Right lobe of liver (tissue), 6 donors: ENCODE results near the gene AKNA. TPM values are rescaled to one million over a fixed set of nuclear protein-coding genes. Genes with fewer than 3 reads are reported as not detected.

ENCODE experiments used
- ATAC-seq, 4 donors: fragments of 200-7000 bp; cut with Tn5 transposase; one replicate each; pipeline ENCODE4 v1.9.1; 2020; ENCODE audit warnings: mild to moderate bottlenecking in 4 of 4, moderate library complexity in 4 of 4
- DNase-seq, 3 donors: peaks; one replicate each; pipeline ENCODE4 v3.0.0-alpha.2; 2020
- H3K27ac ChIP-seq, 3 donors: fragments of 200-600 bp; one replicate each; pipeline ENCODE4 v1.8.0; 2022
- H3K27me3 ChIP-seq, 2 donors: fragments of 200-600 bp; one replicate each; pipeline ENCODE4 v1.8.0; 2022
- H3K36me3 ChIP-seq, 4 donors: fragments of 200-600 bp; sonication (generic) in 1 of 4; one replicate each; pipeline versions ENCODE4 v1.5.1 to v1.8.0; 2017 to 2022; ENCODE audit warnings: control low read depth in 1 of 4
- H3K4me1 ChIP-seq, 4 donors: fragments of 200-600 bp; sonication (generic) in 1 of 4; one replicate each; pipeline versions ENCODE4 v1.5.1 to v1.8.0; 2017 to 2022; ENCODE audit warnings: control low read depth in 1 of 4
- H3K4me3 ChIP-seq, 3 donors: fragments of 200-600 bp; one replicate each; pipeline ENCODE4 v1.8.0; 2022
- H3K9me3 ChIP-seq, 4 donors: fragments of 200-600 bp; sonication (generic) in 1 of 4; one replicate each; pipeline versions ENCODE4 v1.5.1 to v1.8.0; 2017 to 2022; ENCODE audit warnings: control low read depth in 1 of 4
- POLR2A ChIP-seq: fragments of 450-650 bp; IDR thresholded peaks from one replicate; pipeline ENCODE4 v1.6.1; 2017; ENCODE audit warnings: antibody characterized with exemption, mild to moderate bottlenecking
- WGBS: methylation state at CpG from one replicate; pipeline ENCODE4 v1.1.6; 2018; ENCODE audit warnings: low coverage, low lambda C conversion rate; ENCODE audit not compliant: insufficient coverage; ENCODE audit errors: missing lambda C conversion rate; 5-methylcytosine and 5-hydroxymethylcytosine counted together
- intact Hi-C, 2 donors: fragments of 100-400 bp; cut with DNase I; formaldehyde crosslinking; loops; one replicate each; pipeline versions ENCODE4 v1.11.2 to v1.14.1; 2022
- total RNA-seq, 6 experiments: library from RNA; depleted of rRNA in 2 of 6; stranded (reverse); fragments of >200 nt in 2 of 6; fragmentation: NEBNext Ultra II Directional in 3 of 6; extraction: Animal tissue kit (Norgen Biotek cat#: 25700) in 3 of 6; gene quantifications; one replicate each; pipeline versions ENCODE4 v1.1.0 to v1.2.4, GENCODE V29; 2016 to 2023
- TF ChIP-seq, protein P1 (sequence below), 4 donors: fragments of 200-600 bp in 3 of 4; fragments of 450-650 bp in 1 of 4; IDR thresholded peaks; one replicate each; pipeline versions ENCODE4 v1.5.1 to v1.8.0; 2016 to 2022; ENCODE audit warnings: antibody characterized with exemption in 4 of 4, mild to moderate bottlenecking in 2 of 4
- donor health status: DM: no; HTN: yes; CAD: no.
- donor health status: DM: no; HTN: no; CAD: no.
- donor health status: DM: no; HTN: no; CAD: no.
- donor health status: DM: no; HTN: yes; CAD: no.
- donor health status: DM: no; HTN: yes; CAD: no.

Gene AKNA
- total RNA-seq, 6 experiments from 2014 or later: 4.7 to 15.1 (median 9.8) TPM

DNA sequence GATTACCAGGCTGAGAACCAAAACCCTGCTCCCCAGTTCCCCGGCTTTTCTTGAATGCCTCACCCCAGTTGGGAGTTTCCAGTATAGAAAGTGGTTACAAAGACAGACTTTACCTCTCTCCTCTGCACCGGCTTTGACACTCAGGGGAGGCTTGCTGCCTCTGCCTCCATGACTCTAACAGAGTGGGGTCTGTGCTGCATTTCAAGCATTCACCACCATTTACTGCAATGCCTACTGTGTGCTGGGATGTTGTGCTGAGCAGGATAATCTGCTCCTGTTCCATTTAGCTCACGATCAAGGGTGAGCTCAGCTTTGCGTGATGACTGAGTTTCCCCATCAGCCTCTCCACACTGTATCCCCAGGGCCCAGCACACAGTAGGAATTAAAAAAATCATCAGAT is 39.9 kb upstream of the AKNA start:
- Histone ChIP-seq H3K4me3 (no peak overlapping the region), H3K4me1 (no peaks in the 10 kb centered on the region), H3K9me3 (no peaks in the 10 kb centered on the region), H3K36me3 (no peaks in the 10 kb centered on the region), H3K27me3 (no peaks in the 10 kb centered on the region), H3K27ac (no peak overlapping the region)
- no peak for TF ChIP-seq POLR2A
- TF ChIP-seq, protein P1, sequence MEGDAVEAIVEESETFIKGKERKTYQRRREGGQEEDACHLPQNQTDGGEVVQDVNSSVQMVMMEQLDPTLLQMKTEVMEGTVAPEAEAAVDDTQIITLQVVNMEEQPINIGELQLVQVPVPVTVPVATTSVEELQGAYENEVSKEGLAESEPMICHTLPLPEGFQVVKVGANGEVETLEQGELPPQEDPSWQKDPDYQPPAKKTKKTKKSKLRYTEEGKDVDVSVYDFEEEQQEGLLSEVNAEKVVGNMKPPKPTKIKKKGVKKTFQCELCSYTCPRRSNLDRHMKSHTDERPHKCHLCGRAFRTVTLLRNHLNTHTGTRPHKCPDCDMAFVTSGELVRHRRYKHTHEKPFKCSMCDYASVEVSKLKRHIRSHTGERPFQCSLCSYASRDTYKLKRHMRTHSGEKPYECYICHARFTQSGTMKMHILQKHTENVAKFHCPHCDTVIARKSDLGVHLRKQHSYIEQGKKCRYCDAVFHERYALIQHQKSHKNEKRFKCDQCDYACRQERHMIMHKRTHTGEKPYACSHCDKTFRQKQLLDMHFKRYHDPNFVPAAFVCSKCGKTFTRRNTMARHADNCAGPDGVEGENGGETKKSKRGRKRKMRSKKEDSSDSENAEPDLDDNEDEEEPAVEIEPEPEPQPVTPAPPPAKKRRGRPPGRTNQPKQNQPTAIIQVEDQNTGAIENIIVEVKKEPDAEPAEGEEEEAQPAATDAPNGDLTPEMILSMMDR (IDR thresholded peaks at IDR 0.05): no peak
- WGBS: 50% methylated on average over 1 of the region's 4 CpGs
- peak in 1 of 3 donors; percentile 9 for DNase-seq
- intact Hi-C loops: no loop called here
- ATAC-seq: no peak

DNA sequence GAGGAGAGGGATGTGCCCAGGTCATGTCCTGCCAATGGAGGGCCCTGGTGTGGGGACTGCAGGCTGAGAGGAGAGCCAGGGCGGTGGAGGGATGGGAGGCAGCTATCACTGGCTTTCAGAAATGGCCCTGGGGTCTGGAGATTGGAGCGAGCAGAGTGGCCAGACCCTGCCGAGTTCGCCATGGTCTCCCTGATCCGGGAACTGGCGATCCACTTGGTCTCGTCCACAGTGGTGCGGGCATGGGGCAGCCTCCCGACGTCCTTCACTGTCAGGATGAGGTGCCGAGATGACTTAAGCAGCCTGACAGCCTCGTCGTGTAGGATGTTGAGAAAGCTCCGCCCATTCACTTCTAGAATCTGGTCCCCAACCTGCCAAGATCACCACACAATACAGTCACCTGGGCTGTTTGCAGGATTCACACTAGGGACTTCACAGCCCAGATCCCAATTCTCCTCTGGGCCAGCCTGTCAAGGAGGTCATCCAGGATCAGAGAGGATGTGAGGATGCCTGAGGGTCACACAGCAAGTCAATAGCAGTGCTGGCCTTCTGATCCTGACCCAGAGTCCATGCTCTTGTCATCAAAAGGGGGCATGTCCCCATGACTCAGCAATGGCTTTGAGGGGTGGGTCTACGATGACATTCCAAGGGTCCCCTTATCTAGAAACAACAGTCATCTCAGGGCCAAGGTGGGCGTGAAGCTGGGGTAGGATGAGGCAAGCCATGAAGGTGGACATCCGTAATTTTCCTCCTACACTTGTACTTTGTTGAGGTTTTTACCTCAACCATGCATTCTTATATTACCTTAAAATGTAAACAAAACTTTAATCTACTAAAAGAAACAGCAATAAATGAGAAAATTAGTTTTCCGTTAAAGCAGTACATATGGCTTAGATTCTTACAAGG is 38.5 kb upstream of the AKNA start:
- Histone ChIP-seq H3K4me1 (no peaks in the 10 kb centered on the region), H3K4me3 (no peak overlapping the region), H3K27ac (no peak overlapping the region), H3K9me3 (no peaks in the 10 kb centered on the region), H3K36me3 (no peaks in the 10 kb centered on the region), H3K27me3 (no peaks in the 10 kb centered on the region)
- intact Hi-C loops: no loop called here
- no peak for ATAC-seq
- TF ChIP-seq POLR2A: no peak
- TF ChIP-seq, protein P1 (IDR thresholded peaks at IDR 0.05): no peak
- WGBS: 59% methylated on average over 5 of the region's 18 CpGs
- peak in 1 of 3 donors; percentile 30 for DNase-seq

DNA sequence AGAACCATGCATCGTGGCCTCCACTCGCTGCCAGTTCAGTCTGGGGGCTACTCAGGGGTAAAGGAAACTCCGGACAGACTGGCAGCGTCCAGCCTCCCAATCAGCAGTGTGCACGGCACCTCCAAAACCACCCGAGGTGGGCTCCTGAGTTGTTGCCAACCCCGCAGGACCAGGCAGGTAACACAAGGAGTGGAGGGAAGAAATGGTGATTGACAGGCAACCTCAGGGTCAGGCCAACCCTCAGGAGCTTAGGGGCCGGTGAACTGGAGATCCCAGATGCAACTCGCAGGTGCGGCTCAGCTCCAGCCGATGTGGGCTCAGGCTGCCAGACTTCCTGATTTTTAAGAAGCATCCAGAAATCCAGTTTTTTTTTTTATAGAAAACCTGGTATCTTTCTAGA is 37.3 kb upstream of the AKNA start:
- WGBS: 80% methylated on average over 1 of the region's 11 CpGs
- intact Hi-C loops: no loop called here
- Histone ChIP-seq H3K27ac (no peak overlapping the region), H3K27me3 (no peaks in the 10 kb centered on the region), H3K9me3 (no peaks in the 10 kb centered on the region), H3K4me1 (no peaks in the 10 kb centered on the region), H3K4me3 (no peak overlapping the region), H3K36me3 (no peaks in the 10 kb centered on the region)
- ATAC-seq: no peak
- no peak for TF ChIP-seq POLR2A
- TF ChIP-seq, protein P1 (IDR thresholded peaks at IDR 0.05): no peak
- DNase-seq: peak in 1 of 3 donors; percentile 27

DNA sequence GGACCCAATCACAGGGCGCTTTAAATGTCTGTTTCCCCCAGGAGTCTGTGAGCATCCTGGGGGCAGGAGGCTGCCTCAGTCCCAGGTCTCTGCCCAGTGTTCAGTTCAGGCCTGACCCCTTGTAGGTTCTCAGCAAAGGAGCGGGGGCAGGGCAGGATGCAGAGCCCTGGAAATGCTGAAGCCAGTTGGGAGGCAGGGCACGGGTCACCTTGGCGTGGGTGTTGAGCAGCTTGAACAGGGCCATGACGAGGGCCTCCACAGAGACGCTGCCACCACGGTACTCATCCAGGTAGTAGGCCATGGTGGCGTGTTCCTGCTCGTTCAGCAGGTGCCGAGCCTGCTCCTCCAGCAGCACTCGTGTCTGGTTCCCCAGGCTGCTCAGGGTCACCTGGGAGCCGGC is 36.3 kb upstream of the AKNA start:
- H3K4me3 ChIP-seq: no peak overlapping the region
- DNase-seq (peak in 1 of 3 donors; percentile 30), ATAC-seq (no peak)
- TF ChIP-seq POLR2A: no peak
- TF ChIP-seq, protein P1 (IDR thresholded peaks at IDR 0.05): no peak
- H3K9me3 ChIP-seq: no peaks in the 10 kb centered on the region
- no peaks in the 10 kb centered on the region for H3K36me3 ChIP-seq
- intact Hi-C loops: no loop called here
- H3K4me1 ChIP-seq: no peaks in the 10 kb centered on the region
- 94% methylated on average over 3 of the region's 12 CpGs for WGBS
- H3K27ac ChIP-seq: no peak overlapping the region
- H3K27me3 ChIP-seq: no peaks in the 10 kb centered on the region
